Gastrocnemius medialis (tissue), 4 donors: ENCODE measurements around the gene C1QB.

Experiments used
- CTCF ChIP-seq, 5 experiments: fragments of 450-650 bp in 3 of 5; fragments of 200-600 bp in 2 of 5; sonication (generic) in 2 of 5; IDR thresholded peaks in 4 of 5; conservative IDR thresholded peaks in 1 of 5; 1 replicate in 4 of 5; 2 replicates in 1 of 5; pipeline ENCODE4 v1.5.1; 2016 to 2019; ENCODE audit warnings: antibody characterized with exemption in 5 of 5, mild to moderate bottlenecking in 3 of 5, moderate library complexity in 3 of 5
- POLR2A ChIP-seq, 2 donors: fragments of 450-650 bp; IDR thresholded peaks; one replicate each; pipeline ENCODE4 v1.6.1; 2017; ENCODE audit warnings: antibody characterized with exemption in 2 of 2, mild to moderate bottlenecking in 2 of 2, moderate library complexity in 2 of 2

- TF ChIP-seq POLR2A (IDR thresholded peaks at IDR 0.05) (no peak), CTCF (IDR thresholded peaks at IDR 0.05 in 4 of 5, conservative IDR thresholded peaks at IDR 0.05 in 1 of 5) (no peak)
These were observed 40.1 kb upstream of the C1QB start for GRCh38 chr1:22612671-22613571.
